ENCODE results near the gene TNFSF15.
A peak's percentile ranks its signal among the peaks of the same experiment; 100 is the strongest.

TNFSF15 gene

GRCh38 chr9:114787214-114787613, 18.6 kb downstream of the TNFSF15 start:
- DNase-seq: no peak

GRCh38 chr9:114785866-114786650, 19.8 kb downstream of the TNFSF15 start:
- DNase-seq: peak; percentile 64

- DNase-seq: no peak
Measured at GRCh38 chr9:114784721-114785279, 21.0 kb downstream of the TNFSF15 start.

- DNase-seq: no peak
Measured at GRCh38 chr9:114782586-114782985, 23.3 kb downstream of the TNFSF15 start.

GRCh38 chr9:114779352-114779845, 26.4 kb downstream of the TNFSF15 start:
- DNase-seq: no peak

- DNase-seq: peak; percentile 75
Measured at GRCh38 chr9:114777821-114778609, 27.8 kb downstream of the TNFSF15 start.

GRCh38 chr9:114776683-114777399, 29.0 kb downstream of the TNFSF15 start:
- no peak for DNase-seq

GRCh38 chr9:114775981-114776380, 29.9 kb downstream of the TNFSF15 start:
- DNase-seq: peak; percentile 65

- no peak for DNase-seq
Measured at GRCh38 chr9:114775121-114775520, 30.7 kb downstream of the TNFSF15 start.

GRCh38 chr9:114774524-114774923, 31.3 kb downstream of the TNFSF15 start:
- DNase-seq: no peak

- peak; percentile 41 for DNase-seq
Measured at GRCh38 chr9:114771889-114772288, 34.0 kb downstream of the TNFSF15 start.

GRCh38 chr9:114770991-114771390, 34.8 kb downstream of the TNFSF15 start:
- DNase-seq: no peak

- DNase-seq: peak; percentile 46
Measured at GRCh38 chr9:114769624-114770023, 36.2 kb downstream of the TNFSF15 start.

GRCh38 chr9:114763220-114763619, 42.6 kb downstream of the TNFSF15 start:
- DNase-seq: no peak

- DNase-seq: no peak
Measured at GRCh38 chr9:114761523-114761922, 44.3 kb downstream of the TNFSF15 start.

- no peak for DNase-seq
Measured at GRCh38 chr9:114759512-114760341, 46.1 kb downstream of the TNFSF15 start.

GRCh38 chr9:114757984-114758383, 47.9 kb downstream of the TNFSF15 start:
- no peak for DNase-seq

- DNase-seq: no peak
Measured at GRCh38 chr9:114757395-114757794, 48.4 kb downstream of the TNFSF15 start.

GRCh38 chr9:114756920-114757319, 48.9 kb downstream of the TNFSF15 start:
- DNase-seq: no peak

- no peak for DNase-seq
Measured at GRCh38 chr9:114754581-114754980, 51.3 kb downstream of the TNFSF15 start.

- DNase-seq: peak; percentile 56
Measured at GRCh38 chr9:114746591-114747346, 59.1 kb downstream of the TNFSF15 start.

Measured in fibroblast of skin of right quadriceps (primary cell).